Mucosa of descending colon (tissue), 3 donors: ENCODE data around the gene RAD9A. TPM values are rescaled to one million over a fixed set of nuclear protein-coding genes. Genes with fewer than 3 reads are reported as not detected.
A peak's percentile ranks its signal among the peaks of the same experiment; 100 is the strongest.
"Not testable (repeated sequence)": the region's sequence is repeated elsewhere in the genome, so short reads cannot be mapped to it uniquely, and the experiment has no call there.

ENCODE experiments used
- ATAC-seq: fragments of 200-7000 bp; cut with Tn5 transposase; one replicate; pipeline ENCODE4 v1.9.1; 2020; ENCODE audit warnings: mild to moderate bottlenecking, moderate library complexity
- DNase-seq, 3 donors: peaks; one replicate each; pipeline ENCODE4 v3.0.0-alpha.2; 2020
- H3K36me3 ChIP-seq: fragments of 200-600 bp; one replicate; pipeline ENCODE4 v1.8.0; 2021; ENCODE audit warnings: low read depth, mild to moderate bottlenecking
- H3K4me1 ChIP-seq: fragments of 200-600 bp; one replicate; pipeline ENCODE4 v1.8.0; 2021; ENCODE audit warnings: low read depth, mild to moderate bottlenecking
- H3K4me3 ChIP-seq: fragments of 200-600 bp; one replicate; pipeline ENCODE4 v1.8.0; 2021; ENCODE audit warnings: mild to moderate bottlenecking
- H3K9me3 ChIP-seq: fragments of 200-600 bp; one replicate; pipeline ENCODE4 v1.8.0; 2021; ENCODE audit warnings: mild to moderate bottlenecking
- CTCF ChIP-seq: fragments of 200-600 bp; IDR thresholded peaks from one replicate; pipeline ENCODE4 v1.8.0; 2022; ENCODE audit warnings: antibody characterized with exemption, mild to moderate bottlenecking
- intact Hi-C, 2 donors: fragments of 100-400 bp; cut with DNase I in 1 of 2; cut with micrococcal nuclease in 1 of 2; formaldehyde crosslinking; loops; one replicate each; pipeline versions ENCODE4 v1.11.0 to v1.11.1; 2022; cut with DNase I, micrococcal nuclease
- total RNA-seq, 3 donors: library from RNA; stranded (reverse); fragmentation: NEBNext Ultra II Directional in 2 of 3; extraction: Animal tissue kit (Norgen Biotek cat#: 25700) in 2 of 3; gene quantifications; one replicate each; pipeline versions ENCODE4 v1.2.1 to v1.2.4, GENCODE V29; 2021 to 2023
- donor health status: DM: no; HTN: no; CAD: no; lungs with moderate emphysema.
- donor health status: DM: no; HTN: no; CAD: no.
- donor health status: DM: no; HTN: yes; CAD: no.

The RAD9A gene
- total RNA-seq, 3 donors from 2014 or later = 27.9 to 39.3 (median 29.1) TPM

- intact Hi-C loops = no loop called here
- Histone ChIP-seq H3K9me3 (no peaks in the 10 kb centered on the region), H3K36me3 (peaks cover 3% of the 10 kb centered on the region), H3K4me1 (peaks cover 22% of the 10 kb centered on the region), H3K4me3 (peak overlapping the region; percentile 34)
- DNase-seq = peak; percentile 99 to 100 (median 99)
- peak; percentile 6 for TF ChIP-seq CTCF
- ATAC-seq = peak; percentile 95
Observed at GRCh38 chr11:67420646-67421429, 29.1 kb downstream of the RAD9A start.

GRCh38 chr11:67421430-67422031 lies 29.7 kb downstream of the RAD9A start:
- ATAC-seq (peak; percentile 8), DNase-seq (no peak)
- H3K9me3 ChIP-seq = no peaks in the 10 kb centered on the region
- TF ChIP-seq CTCF = no peak
- peaks cover 3% of the 10 kb centered on the region for H3K36me3 ChIP-seq
- intact Hi-C loops = no loop called here
- peaks cover 18% of the 10 kb centered on the region for H3K4me1 ChIP-seq
- no peak overlapping the region for H3K4me3 ChIP-seq

- Histone ChIP-seq H3K36me3 (peaks cover 3% of the 10 kb centered on the region), H3K4me1 (peaks cover 18% of the 10 kb centered on the region), H3K4me3 (no peak overlapping the region), H3K9me3 (no peaks in the 10 kb centered on the region)
- DNase-seq (no peak), ATAC-seq (no peak)
- intact Hi-C loops = no loop called here
- TF ChIP-seq CTCF = no peak
Observed at GRCh38 chr11:67422891-67423290, 31.1 kb downstream of the RAD9A start.

- intact Hi-C loops = no loop called here
- ATAC-seq = no peak
- TF ChIP-seq CTCF = no peak
- DNase-seq = no peak
- Histone ChIP-seq H3K36me3 (peaks cover 3% of the 10 kb centered on the region), H3K4me3 (no peak overlapping the region), H3K9me3 (no peaks in the 10 kb centered on the region), H3K4me1 (peaks cover 18% of the 10 kb centered on the region)
Observed at GRCh38 chr11:67423466-67423865, 31.7 kb downstream of the RAD9A start.

GRCh38 chr11:67423891-67424613 lies 32.3 kb downstream of the RAD9A start:
- intact Hi-C loops = no loop called here
- H3K36me3 ChIP-seq = peaks cover 3% of the 10 kb centered on the region
- no peak for ATAC-seq

GRCh38 chr11:67427364-67427859 lies 35.6 kb downstream of the RAD9A start:
- H3K36me3 ChIP-seq, H3K9me3 ChIP-seq, H3K4me3 ChIP-seq, intact Hi-C loops: not testable (repeated sequence)
- DNase-seq (peak in 1 of 3 donors; percentile 36), ATAC-seq (peak; percentile 10)
- H3K4me1 ChIP-seq = peaks cover 16% of the 10 kb centered on the region

More at GRCh38 chr11:67423891-67424613, 32.3 kb downstream of the RAD9A start:
- TF ChIP-seq CTCF = no peak
- no peak for DNase-seq
- H3K9me3 ChIP-seq = no peaks in the 10 kb centered on the region
- no peak overlapping the region for H3K4me3 ChIP-seq
- H3K4me1 ChIP-seq = peaks cover 21% of the 10 kb centered on the region
